ENCODE data around the gene FAM209B.
"Not testable (repeated sequence)": the region's sequence is repeated elsewhere in the genome, so short reads cannot be mapped to it uniquely, and the experiment has no call there.

Gene FAM209B, protein sequence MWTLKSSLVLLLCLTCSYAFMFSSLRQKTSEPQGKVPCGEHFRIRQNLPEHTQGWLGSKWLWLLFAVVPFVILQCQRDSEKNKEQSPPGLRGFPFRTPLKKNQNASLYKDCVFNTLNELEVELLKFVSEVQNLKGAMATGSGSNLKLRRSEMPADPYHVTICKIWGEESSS

DNA sequence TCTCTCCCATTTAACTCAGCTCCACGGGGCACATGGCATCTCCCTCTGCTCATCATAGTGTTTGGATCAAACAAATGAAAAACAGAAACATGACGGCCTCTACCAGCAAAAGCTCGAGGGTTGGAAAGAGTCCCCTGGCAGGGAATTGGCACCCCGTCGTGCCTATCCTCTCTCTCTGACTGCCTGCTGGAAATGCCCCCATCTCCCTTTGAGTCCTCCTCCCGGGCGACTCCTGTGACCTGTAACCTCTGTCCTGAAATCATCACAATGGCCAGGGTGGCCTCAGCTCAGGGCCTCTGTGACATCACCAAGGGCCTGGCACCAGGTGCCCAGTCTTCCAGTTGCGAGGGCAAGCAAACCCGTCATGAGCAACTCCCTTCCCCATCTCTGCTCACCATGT, at the start of gene FAM209B:
Gene FAM209B, plus strand, starts transcription at position 301 of the 400 bp plus-strand sequence. Its CDS starts 96 bp downstream, at position 397.
- not testable (repeated sequence) for DNase-seq (ENCODE audit: low read depth in 2 of 2)

- DNase-seq (ENCODE audit: low read depth in 2 of 2): no peak
These were observed 49.1 kb upstream of the FAM209B start for GRCh38 chr20:56483970-56484369.

DNA sequence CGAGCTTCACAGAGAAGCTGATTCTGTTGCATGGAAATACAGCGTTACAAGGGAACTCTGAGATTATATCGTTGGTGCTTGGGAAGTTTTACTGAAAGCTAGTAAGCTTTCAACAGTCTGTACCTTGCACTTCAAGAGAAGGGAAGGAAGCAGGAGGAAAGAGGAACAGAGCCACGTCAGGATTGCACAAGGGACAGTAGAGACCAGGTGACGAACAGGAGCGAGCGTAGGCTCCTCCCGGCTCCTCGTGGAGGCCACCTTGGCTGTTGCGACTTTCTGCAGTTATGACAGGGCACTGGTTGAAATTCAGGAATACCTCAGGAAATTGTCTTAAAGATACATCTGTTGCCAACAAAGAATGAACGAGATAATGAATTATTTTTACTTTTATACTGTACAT, 45.8 kb upstream of the FAM209B start:
- no peak for DNase-seq (ENCODE audit: low read depth in 2 of 2)

DNA sequence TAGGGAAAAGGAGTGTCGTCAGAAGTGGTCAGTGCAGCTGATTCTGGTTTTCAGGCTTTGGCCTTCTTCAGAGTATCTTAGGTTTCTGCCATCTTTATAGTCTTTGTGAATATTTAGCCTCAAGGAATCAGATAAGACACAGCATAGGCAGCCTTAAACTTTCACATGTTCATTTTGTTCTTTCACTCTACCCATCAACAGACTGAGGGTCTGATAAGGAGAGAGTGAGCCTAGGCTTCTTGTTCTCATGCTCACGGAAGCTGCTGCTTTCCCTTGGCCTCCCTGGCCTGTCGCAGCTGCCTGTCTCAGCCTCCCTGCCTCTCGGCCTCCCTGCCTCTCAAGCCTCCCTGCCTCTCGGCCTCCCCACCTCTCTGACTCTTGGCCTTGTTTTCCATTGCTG, 44.5 kb upstream of the FAM209B start:
- no peak for DNase-seq (ENCODE audit: low read depth in 2 of 2)

DNA sequence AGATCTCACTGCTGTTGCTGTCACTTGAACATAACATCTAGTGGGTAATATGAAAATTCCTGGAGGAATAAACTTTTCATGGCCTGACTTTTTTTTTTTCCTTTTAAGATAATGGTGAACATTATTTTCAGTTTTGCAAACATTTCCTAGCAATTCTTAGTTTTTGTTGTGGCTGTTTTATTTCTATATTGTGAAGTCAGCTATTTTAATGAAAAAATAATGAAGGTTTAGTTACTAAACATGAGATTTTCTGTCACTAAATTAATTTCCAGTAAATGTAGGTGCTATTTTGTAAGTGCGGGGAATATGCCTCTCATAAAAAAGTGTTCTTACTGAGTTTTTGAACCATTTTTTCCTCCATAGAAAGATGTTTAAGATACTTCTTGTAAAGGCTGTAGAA, 31.9 kb upstream of the FAM209B start:
- no peak for DNase-seq (ENCODE audit: low read depth in 2 of 2)

DNA sequence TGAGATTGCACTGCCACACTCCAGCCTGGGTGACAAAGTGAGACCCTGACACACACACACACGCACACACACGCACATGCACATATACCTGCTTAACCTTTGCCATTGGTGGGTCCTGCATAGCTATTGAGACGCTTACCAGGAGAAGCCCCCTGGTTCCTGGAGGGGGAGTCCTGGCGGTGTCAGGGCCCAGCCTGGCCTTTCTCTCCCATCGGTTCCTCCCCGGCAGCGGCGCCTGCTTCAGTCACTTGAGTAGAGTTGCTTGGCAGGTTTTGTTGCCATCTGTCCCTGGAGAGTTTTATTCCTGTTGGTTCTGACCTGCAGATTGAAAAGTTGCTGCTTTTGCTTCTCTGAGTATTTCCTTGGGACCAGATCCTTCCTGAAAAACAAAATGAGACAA, 29.1 kb upstream of the FAM209B start:
- DNase-seq (ENCODE audit: low read depth in 2 of 2): no peak

DNA sequence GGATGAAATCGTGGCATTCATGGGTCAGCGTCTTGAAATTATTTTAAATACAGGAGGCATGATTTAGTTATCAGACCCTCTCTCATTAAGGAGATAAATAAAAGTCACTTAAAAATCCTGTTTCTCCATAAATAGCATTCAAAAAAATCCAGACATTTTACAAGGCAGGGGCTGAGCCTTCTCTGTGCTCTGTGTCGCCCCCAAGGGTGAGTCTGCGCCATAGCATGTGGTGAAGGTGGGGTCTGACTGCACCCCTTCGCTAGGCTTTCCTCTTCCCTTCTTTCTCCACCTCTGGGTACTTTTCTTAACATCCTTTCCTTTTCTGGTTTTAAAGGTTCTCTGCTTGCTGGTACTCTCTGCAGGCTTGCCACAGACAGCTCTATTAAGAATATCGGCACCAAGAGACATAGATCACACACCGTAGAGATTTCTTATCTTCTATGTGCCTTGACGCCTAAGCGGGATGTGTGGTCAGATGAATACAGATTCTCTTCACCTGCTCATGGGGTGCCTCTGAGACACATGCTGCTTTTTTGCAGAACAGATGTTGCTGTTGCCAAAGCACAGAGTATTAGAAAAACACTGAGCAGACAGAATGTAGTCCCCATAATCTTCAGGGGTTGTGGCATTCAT, 28.6 kb upstream of the FAM209B start:
- peak in 1 of 2 donors; percentile 3 for DNase-seq (ENCODE audit: low read depth in 2 of 2)

- DNase-seq (ENCODE audit: low read depth in 2 of 2): no peak
These were observed 26.9 kb upstream of the FAM209B start for GRCh38 chr20:56506103-56506502.

DNA sequence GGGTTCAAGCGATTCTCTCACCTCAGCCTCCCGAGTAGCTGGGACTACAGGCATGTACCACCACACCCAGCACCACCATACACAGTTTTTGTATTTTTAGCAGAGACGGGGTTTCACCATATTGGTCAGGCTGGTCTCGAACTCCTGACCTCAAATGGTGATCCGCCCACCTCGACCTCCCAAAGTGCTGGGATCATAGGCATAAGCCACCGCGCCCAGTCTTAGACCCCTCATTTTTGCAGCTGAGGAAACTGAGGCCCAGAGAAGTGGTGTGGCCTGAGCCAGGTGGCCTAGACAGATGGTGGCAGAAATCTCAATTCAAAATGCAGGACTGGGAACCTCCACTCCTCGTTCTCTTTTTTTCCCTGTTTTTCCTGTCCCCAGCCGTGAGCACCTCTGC, 21.1 kb upstream of the FAM209B start:
- no peak for DNase-seq (ENCODE audit: low read depth in 2 of 2)

DNA sequence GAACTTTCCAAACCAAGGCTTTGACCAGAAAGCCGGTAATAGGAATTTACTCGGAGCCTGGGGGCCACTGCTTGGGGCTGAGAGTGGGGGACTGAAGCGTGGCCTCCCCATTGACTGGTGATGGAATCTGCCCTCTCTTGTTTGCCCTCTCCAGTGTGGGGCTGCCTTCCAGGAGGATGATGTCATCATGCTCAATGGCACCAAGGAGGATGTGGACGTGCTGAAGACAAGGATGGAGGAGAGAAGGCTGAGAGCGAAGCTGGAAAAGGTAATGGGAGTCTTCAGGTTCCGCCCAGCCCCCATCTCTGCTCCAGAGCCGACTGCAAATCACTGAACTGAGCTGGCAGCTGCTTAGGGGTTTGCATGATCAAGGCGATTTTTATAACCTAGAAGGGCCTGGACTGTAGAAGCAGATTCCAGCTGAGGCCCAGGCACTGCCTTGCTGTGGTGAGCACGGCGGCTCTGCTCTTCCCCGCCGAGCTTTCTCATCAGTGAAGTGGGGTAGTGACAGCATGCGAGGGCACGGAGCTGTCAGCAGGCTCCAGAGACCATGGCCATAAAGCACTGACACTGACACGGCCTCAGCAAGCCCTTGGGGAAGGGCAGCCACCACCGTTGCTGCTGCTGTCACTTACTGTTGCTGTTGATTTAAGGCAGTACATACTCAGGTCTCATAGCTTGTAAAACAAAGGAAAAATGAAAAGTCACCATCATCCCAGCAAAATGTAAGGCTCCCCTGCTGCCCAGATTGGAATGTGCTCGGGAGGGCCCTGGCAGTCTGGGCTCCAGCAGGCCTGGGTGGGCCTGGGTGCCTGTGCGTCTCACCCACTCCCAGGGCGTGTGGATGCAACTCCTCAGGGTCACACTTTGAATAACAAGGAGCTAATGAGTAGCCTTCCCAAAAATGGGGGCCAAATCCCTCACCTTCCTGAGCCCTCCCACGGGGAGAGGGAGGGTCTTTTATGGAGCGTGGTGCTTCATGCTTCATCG, 19.6 kb upstream of the FAM209B start:
- no peak for DNase-seq (ENCODE audit: low read depth in 2 of 2)

DNA sequence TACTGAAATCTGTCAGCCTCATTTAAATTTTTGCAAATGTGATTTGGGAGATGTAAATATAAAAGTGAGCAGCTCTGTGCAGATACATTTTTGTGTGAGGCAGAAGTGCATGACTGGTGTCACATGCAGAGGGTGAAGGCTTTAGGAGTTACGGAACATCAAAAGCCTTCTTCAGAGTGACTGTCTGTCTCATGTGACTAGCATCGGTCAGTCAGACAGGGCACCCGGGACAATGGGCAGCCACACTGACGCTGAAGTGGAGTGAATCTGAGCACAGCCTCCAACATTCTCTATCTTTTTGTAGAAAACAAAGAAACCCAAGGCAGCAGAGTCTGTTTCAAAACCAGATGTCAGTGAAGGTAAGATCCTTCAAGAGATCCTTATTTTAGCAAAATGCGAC, 16.4 kb upstream of the FAM209B start:
- no peak for DNase-seq (ENCODE audit: low read depth in 2 of 2)

- DNase-seq (ENCODE audit: low read depth in 2 of 2): no peak
These were observed 15.8 kb upstream of the FAM209B start for GRCh38 chr20:56517211-56517610.

DNA sequence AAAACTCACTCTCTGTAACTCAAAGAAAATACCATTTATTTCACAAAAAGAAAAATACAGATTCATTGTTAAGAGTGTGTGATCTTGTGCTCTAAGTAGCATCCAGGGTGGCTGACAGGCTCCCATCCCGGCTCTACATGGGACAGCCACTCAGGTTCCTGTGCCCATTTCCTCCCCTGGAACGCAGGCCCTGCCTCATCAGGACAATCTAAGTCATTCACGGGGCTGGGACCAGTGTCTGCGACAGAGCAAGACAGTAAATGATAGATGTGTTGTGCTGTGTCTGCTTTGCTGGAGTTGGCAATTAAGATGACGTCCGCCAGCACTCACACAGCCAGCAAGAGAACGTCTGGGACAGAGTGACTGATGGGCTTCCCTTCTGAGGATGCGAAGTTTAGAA, 15.4 kb upstream of the FAM209B start:
- no peak for DNase-seq (ENCODE audit: low read depth in 2 of 2)

DNA sequence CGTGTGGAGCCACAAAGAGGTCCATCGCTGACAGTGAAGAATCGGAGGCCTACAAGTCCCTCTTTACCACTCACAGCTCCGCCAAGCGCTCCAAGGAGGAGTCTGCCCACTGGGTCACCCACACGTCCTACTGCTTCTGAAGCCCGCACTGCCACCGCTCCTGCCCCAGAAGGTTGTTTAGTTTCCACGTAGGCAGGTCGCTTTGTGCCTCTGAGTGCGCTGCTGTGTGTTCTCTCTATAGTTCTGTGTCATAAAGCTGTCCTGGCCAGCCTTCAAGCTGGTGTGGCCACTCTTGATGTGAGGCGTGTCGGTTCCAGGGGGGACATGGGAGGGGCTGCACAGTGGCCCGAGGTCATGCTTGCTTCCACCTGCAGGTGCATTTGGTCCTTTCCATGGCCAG, 14.9 kb upstream of the FAM209B start:
- DNase-seq (ENCODE audit: low read depth in 2 of 2): no peak

DNA sequence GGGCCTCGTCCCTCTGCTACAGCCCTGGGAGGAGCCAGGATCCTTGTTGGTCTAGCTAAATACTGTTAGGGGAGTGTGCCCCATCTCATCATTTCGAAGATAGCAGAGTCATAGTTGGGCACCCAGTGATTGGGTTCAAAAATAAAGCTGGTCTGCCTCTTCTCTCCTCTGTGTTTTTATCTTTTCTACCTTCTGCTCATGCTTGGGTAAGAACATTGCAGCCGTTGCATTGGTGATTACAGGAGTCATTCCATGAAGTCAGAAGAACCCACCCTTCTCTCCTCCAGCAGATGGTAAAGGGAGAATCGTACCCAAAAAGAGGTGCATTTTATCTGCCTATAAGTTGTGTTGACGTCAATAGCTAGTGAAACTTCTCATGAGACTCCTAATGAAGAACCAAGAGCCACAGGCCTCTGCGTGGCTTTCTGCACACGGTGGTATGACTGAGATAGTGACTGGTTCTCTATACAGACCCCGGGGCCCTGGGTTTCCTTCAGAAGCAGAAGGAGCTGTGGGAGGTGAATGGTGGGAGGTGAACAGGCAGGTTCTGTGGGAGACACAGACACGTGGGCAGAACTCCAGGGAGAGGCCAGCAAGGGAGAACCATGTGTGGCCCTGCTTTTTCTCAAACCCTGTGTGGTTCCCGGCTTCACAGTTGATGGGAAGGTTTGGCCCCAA, 14.2 kb upstream of the FAM209B start:
- no peak for DNase-seq (ENCODE audit: low read depth in 2 of 2)

DNA sequence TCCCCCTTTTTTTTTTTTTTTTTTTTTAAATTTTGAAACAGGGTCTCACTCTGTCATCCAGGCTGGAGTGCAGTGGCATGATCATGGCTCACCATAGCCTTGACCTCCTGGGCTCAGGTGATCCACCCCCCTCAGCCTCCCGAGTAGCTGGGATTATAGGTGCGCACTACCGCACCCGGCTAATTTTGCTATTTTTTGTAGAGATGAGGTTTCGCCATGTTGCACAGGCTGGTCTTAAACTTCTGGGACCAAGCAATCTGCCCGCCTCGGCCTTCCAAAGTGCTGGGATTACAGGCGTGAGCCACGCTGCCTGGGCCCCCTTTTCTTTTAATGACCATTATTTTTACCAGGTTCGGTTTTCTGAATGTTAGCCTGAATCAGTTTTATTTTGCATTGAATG, 13.5 kb upstream of the FAM209B start:
- DNase-seq (ENCODE audit: low read depth in 2 of 2): no peak

- DNase-seq (ENCODE audit: low read depth in 2 of 2): no peak
These were observed 12.9 kb upstream of the FAM209B start for GRCh38 chr20:56520180-56520579.

- not testable (repeated sequence) for DNase-seq (ENCODE audit: low read depth in 2 of 2)
These were observed 12.2 kb upstream of the FAM209B start for GRCh38 chr20:56520746-56521354.

DNA sequence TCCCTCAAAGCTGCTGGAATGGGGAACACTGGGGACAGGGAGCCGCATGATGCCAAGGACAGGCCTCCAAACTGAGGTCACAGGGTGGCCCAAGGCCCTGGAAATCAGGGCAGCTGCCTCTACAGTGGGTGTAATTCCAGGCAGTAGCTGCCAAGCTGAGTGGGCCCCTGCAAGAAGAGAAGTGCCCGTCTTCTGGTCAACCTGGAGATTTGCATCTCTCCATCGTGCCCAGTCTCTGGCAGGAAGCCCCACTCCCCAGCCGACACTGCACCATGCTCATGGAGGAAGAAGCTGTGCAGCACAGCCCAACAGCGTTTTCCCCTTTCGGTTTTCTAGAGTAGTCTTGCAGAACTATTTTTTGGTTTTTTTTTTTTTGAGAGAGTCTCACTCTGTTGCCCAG, 10.7 kb upstream of the FAM209B start:
- DNase-seq (ENCODE audit: low read depth in 2 of 2): no peak

- not testable (repeated sequence) for DNase-seq (ENCODE audit: low read depth in 2 of 2)
These were observed 8.6 kb upstream of the FAM209B start, which contains the start of gene FAM209A for GRCh38 chr20:56524444-56524843. FAM209A (plus strand) TSS chr20:56524744; CDS start chr20:56524809, 65 bp downstream.

- DNase-seq (ENCODE audit: low read depth in 2 of 2): no peak
These were observed 5.5 kb upstream of the FAM209B start for GRCh38 chr20:56527521-56527920.

- DNase-seq (ENCODE audit: low read depth in 2 of 2): no peak
These were observed 5.0 kb downstream of the FAM209B start for GRCh38 chr20:56537997-56538396.

Data from activated CD4-positive, alpha-beta T cell treated with anti-CD3 and anti-CD28 coated beads for 24 hours (primary cell).